HCT116 (cell line): ENCODE data around the gene M6PR. TPM values are rescaled to one million over a fixed set of nuclear protein-coding genes. Genes with fewer than 3 reads are reported as not detected.

Experiments used
- ATAC-seq: fragments of 200-7000 bp; cut with Tn5 transposase; 2 replicates; pipeline ENCODE4 v1.9.1; 2020; ENCODE audit warnings: mild to moderate bottlenecking, moderate library complexity
- BruUV-seq: library from RNA; stranded (reverse); fragments of 400-500 nt; replicated peaks from 2 replicates; lab custom pipeline; 2021; lab: Mats Ljungman, UMichigan
- CTCF ChIA-PET: fragments of 300-600 bp; sonication (Branson Sonifier 250); formaldehyde crosslinking; loops from one replicate; lab custom pipeline; 2021; ENCODE audit warnings: antibody characterized with exemption; lab: Charles Lee
- POLR2A ChIA-PET: fragments of 300-600, 350-600 bp; sonication (Branson Sonifier 250); formaldehyde crosslinking; loops from one replicate; lab custom pipeline; 2021; ENCODE audit warnings: antibody characterized with exemption; lab: Charles Lee
- RAD21 ChIA-PET, 2 experiments: fragments of 300-600 bp; sonication (Branson Sonifier 250); formaldehyde crosslinking; loops; one replicate each; lab custom pipeline; 2023; ENCODE audit warnings: low total read pairs in 2 of 2; ENCODE audit not compliant: uncharacterized antibody in 2 of 2, unreplicated experiment in 2 of 2, low non-redundant PET in 1 of 2; lab: Charles Lee
- DNase-seq: peaks from one replicate; pipeline ENCODE4 v3.0.0-alpha.2; 2010; ENCODE audit warnings: low read depth, low spot score
- H2AFZ ChIP-seq: fragments of 200-600 bp; shearing (Covaris generic), sonication (generic); 2 replicates; pipeline ENCODE4 v1.6.1; 2017; ENCODE audit warnings: low read depth, mixed run types, mixed read lengths, antibody characterized with exemption, low read length; ENCODE audit not compliant: poor library complexity, severe bottlenecking
- H3K27ac ChIP-seq: 2 replicates; pipeline ENCODE4 v1.5.1; 2012; ENCODE audit warnings: low read depth, low read length
- H3K27me3 ChIP-seq: fragments of 200-600 bp; sonication (generic); 2 replicates; pipeline ENCODE4 v1.6.1; 2016; ENCODE audit warnings: mixed run types, low read length, mixed read lengths; ENCODE audit not compliant: insufficient read depth
- H3K36me3 ChIP-seq, 2 experiments: fragments of 200-500 bp in 1 of 2; fragments of 200-600 bp in 1 of 2; sonication (Bioruptor generic) in 1 of 2; sonication (generic) in 1 of 2; 2 replicates each; pipeline versions ENCODE4 v1.5.1 to v1.6.1; 2014 to 2016; ENCODE audit warnings: low read length in 2 of 2, inconsistent platforms in 1 of 2, mixed read lengths in 1 of 2, mixed run types in 1 of 2; ENCODE audit not compliant: insufficient read depth in 2 of 2, control insufficient read depth in 1 of 2
- H3K4me1 ChIP-seq, 2 experiments: fragments of 200-600 bp in 1 of 2; sonication (generic) in 1 of 2; 2 replicates each; pipeline versions ENCODE4 v1.5.1 to v1.6.1; 2012 to 2017; ENCODE audit warnings: low read length in 2 of 2, inconsistent platforms in 1 of 2, mild to moderate bottlenecking in 1 of 2, mixed read lengths in 1 of 2, mixed run types in 1 of 2, moderate library complexity in 1 of 2; ENCODE audit not compliant: insufficient read depth in 2 of 2, control insufficient read depth in 1 of 2
- H3K4me2 ChIP-seq: fragments of 200-600 bp; sonication (generic); 2 replicates; pipeline ENCODE4 v1.6.1; 2017; ENCODE audit warnings: mixed run types, low read length, mixed read lengths
- H3K4me3 ChIP-seq, 2 experiments: fragments of 200-600 bp in 1 of 2; sonication (generic) in 1 of 2; replicated peaks in 1 of 2; 2 replicates each; pipeline ENCODE4 v1.5.1; 2011 to 2016; ENCODE audit warnings: low read length in 2 of 2, control low read depth in 1 of 2, low read depth in 1 of 2, mild to moderate bottlenecking in 1 of 2, mixed read lengths in 1 of 2, mixed run types in 1 of 2
- H3K79me2 ChIP-seq: fragments of 200-600 bp; sonication (generic); 2 replicates; pipeline ENCODE4 v1.6.1; 2017; ENCODE audit warnings: mild to moderate bottlenecking, mixed run types, low read length, moderate library complexity, mixed read lengths; ENCODE audit not compliant: insufficient read depth
- H3K9ac ChIP-seq: fragments of 200-600 bp; sonication (generic); 2 replicates; pipeline ENCODE4 v1.6.1; 2016; ENCODE audit warnings: low read length, mixed read lengths
- H3K9me2 ChIP-seq: fragments of 200-600 bp; sonication (generic), shearing (Covaris generic); 2 replicates; pipeline ENCODE4 v1.6.1; 2017; ENCODE audit warnings: mixed run types, mild to moderate bottlenecking, moderate library complexity; ENCODE audit not compliant: insufficient read depth
- H3K9me3 ChIP-seq, 2 experiments: fragments of 200-500 bp in 1 of 2; fragments of 200-600 bp in 1 of 2; sonication (Bioruptor generic) in 1 of 2; sonication (generic) in 1 of 2; 2 replicates each; pipeline ENCODE4 v1.6.1; 2014 to 2017; ENCODE audit warnings: low read length in 2 of 2, mixed read lengths in 2 of 2, inconsistent platforms in 1 of 2, low read depth in 1 of 2, mild to moderate bottlenecking in 1 of 2, mixed run types in 1 of 2, moderate library complexity in 1 of 2; ENCODE audit not compliant: control insufficient read depth in 1 of 2, insufficient read depth in 1 of 2
- H4K20me1 ChIP-seq: fragments of 200-600 bp; sonication (generic), shearing (Covaris generic); 2 replicates; pipeline ENCODE4 v1.6.1; 2017; ENCODE audit warnings: mixed run types, mild to moderate bottlenecking, moderate library complexity; ENCODE audit not compliant: insufficient read depth
- CBX3 ChIP-seq: IDR thresholded peaks from 2 replicates; pipeline ENCODE4 v1.6.1; 2012; ENCODE audit warnings: low read depth
- EGR1 ChIP-seq: IDR thresholded peaks from 2 replicates; pipeline ENCODE4 v1.6.1; 2012; ENCODE audit warnings: low read depth
- ELF1 ChIP-seq: IDR thresholded peaks from 2 replicates; pipeline ENCODE4 v1.6.1; 2012; ENCODE audit warnings: low read depth, borderline replicate concordance
- EZH2 ChIP-seq: fragments of 200-600 bp; sonication (generic); IDR thresholded peaks from 2 replicates; pipeline ENCODE4 v1.6.1; 2017; ENCODE audit warnings: antibody characterized with exemption, mixed run types
- FOSL1 ChIP-seq: IDR thresholded peaks from 2 replicates; pipeline ENCODE4 v1.6.1; 2012; ENCODE audit warnings: low read depth
- JUND ChIP-seq: IDR thresholded peaks from 2 replicates; pipeline ENCODE4 v1.6.1; 2012
- POLR2A ChIP-seq: IDR thresholded peaks from 2 replicates; pipeline ENCODE4 v1.7.0; 2011; ENCODE audit warnings: borderline replicate concordance; ENCODE audit not compliant: insufficient read depth, insufficient read length; ENCODE audit errors: extremely low read depth
- POLR2AphosphoS5 ChIP-seq: IDR thresholded peaks from 2 replicates; pipeline ENCODE4 v1.6.1; 2011; ENCODE audit warnings: mild to moderate bottlenecking, low read depth, low read length, moderate library complexity
- SIN3A ChIP-seq: IDR thresholded peaks from 2 replicates; pipeline ENCODE4 v1.6.1; 2012; ENCODE audit warnings: low read depth
- SP1 ChIP-seq: IDR thresholded peaks from 2 replicates; pipeline ENCODE4 v1.6.1; 2012; ENCODE audit warnings: low read depth
- ZFX ChIP-seq: fragments of 450-650 bp; IDR thresholded peaks from 2 replicates; pipeline ENCODE4 v1.6.1; 2017
- intact Hi-C: fragments of 100-400 bp; cut with micrococcal nuclease; formaldehyde crosslinking; loops from 2 replicates; pipeline ENCODE4 v1.10.0; 2022
- total RNA-seq: library from RNA; stranded (reverse); gene quantifications from one replicate; pipeline ENCODE4 v1.2.1, GENCODE V29; 2021; ENCODE audit not compliant: unreplicated experiment
- TF ChIP-seq, protein P1 (sequence below): IDR thresholded peaks from 2 replicates; pipeline ENCODE4 v1.6.1; 2011; ENCODE audit warnings: mild to moderate bottlenecking, low read length, moderate library complexity; ENCODE audit not compliant: insufficient replicate concordance; ENCODE audit errors: extremely low read depth
- TF ChIP-seq, protein P2 (sequence below), 3 experiments: fragments of 200-600 bp in 1 of 3; sonication (generic) in 1 of 3; IDR thresholded peaks in 2 of 3; conservative IDR thresholded peaks in 1 of 3; 2 replicates each; pipeline ENCODE4 v1.5.1; 2012 to 2017; ENCODE audit warnings: low read depth in 2 of 3, low read length in 2 of 3, antibody characterized with exemption in 1 of 3, borderline replicate concordance in 1 of 3, control low read depth in 1 of 3, mild to moderate bottlenecking in 1 of 3, mixed read lengths in 1 of 3, mixed run types in 1 of 3, moderate library complexity in 1 of 3; ENCODE audit not compliant: insufficient read depth in 1 of 3
- TF ChIP-seq, protein P3 (sequence below): IDR thresholded peaks from 2 replicates; pipeline ENCODE4 v1.6.1; 2012
- TF ChIP-seq, protein P4 (sequence below): IDR thresholded peaks from 2 replicates; pipeline ENCODE4 v1.6.1; 2012

Gene M6PR
- total RNA-seq, 1 experiment from 2014 or later, result 142 TPM

DNA sequence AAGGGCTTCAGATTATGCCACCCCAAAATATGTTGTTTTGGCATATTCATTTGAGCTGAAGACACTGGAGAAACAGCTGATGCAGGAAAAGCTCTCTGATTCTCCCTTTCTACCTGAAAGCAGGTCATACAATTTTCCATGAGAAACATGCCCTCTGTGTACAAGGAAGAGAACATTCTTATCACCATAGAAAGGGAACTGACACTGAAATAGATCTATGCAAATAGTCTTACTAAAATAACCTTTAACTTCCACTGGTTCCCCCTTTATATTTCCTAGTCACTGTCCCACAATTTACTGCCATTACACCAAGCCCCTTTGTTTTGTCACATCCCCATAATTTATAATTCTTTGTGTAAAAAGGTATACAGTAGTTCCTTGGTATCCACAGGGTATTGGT lies 44.8 kb downstream of the M6PR start:
- Histone ChIP-seq H3K27me3 (no peaks in the 10 kb centered on the region), H3K4me1 (no peaks in the 10 kb centered on the region), H3K4me2 (no peak overlapping the region), H3K79me2 (no peaks in the 10 kb centered on the region), H3K36me3 (no peaks in the 10 kb centered on the region), H3K9me2 (no peaks in the 10 kb centered on the region), H3K4me3 (no peak overlapping the region), H3K27ac (no peak overlapping the region), H4K20me1 (no peaks in the 10 kb centered on the region), H3K9me3 (no peaks in the 10 kb centered on the region), H3K9ac (no peak overlapping the region), H2AFZ (no peak overlapping the region)
- POLR2A ChIA-PET, result no interaction called here
- DNase-seq (no peak), ATAC-seq (no peak)
- TF ChIP-seq ELF1, result no peak
- TF ChIP-seq SIN3A, result no peak
- no peak for TF ChIP-seq POLR2A
- no peak for TF ChIP-seq EGR1
- TF ChIP-seq, protein P1, sequence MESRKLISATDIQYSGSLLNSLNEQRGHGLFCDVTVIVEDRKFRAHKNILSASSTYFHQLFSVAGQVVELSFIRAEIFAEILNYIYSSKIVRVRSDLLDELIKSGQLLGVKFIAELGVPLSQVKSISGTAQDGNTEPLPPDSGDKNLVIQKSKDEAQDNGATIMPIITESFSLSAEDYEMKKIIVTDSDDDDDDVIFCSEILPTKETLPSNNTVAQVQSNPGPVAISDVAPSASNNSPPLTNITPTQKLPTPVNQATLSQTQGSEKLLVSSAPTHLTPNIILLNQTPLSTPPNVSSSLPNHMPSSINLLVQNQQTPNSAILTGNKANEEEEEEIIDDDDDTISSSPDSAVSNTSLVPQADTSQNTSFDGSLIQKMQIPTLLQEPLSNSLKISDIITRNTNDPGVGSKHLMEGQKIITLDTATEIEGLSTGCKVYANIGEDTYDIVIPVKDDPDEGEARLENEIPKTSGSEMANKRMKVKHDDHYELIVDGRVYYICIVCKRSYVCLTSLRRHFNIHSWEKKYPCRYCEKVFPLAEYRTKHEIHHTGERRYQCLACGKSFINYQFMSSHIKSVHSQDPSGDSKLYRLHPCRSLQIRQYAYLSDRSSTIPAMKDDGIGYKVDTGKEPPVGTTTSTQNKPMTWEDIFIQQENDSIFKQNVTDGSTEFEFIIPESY, result no peak
- TF ChIP-seq POLR2AphosphoS5, result no peak
- TF ChIP-seq ZFX, result no peak
- no peak for TF ChIP-seq SP1
- RAD21 ChIA-PET, result no interaction called here
- CTCF ChIA-PET, result no interaction called here
- BruUV-seq, result no TSS peak
- intact Hi-C loops, result no loop called here

DNA sequence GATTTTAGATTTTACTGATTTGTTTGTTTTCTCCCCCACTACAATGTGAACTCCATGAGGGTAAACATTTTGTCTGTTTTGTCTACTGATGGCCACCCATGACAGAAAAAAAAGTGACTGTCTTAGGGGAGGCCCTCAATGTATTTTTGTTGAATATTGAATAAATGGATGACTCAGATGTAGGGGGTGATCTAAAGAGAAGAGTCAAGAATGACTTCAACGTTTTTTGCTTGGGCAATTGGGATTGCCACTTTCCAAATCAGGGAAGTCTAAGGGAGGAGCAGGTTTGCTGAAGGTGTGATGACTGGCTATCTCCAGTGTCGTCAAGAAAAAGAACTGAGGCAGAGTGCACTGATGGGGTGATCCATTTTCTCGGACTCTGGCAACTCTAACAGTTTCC lies 45.8 kb downstream of the M6PR start:
- ChIA-PET POLR2A (no interaction called here), RAD21 (no interaction called here), CTCF (no interaction called here)
- intact Hi-C loops, result no loop called here
- ATAC-seq (no peak), DNase-seq (no peak)
- no peak overlapping the region for H3K9ac ChIP-seq
- BruUV-seq, result no TSS peak
- no peak overlapping the region for H3K4me3 ChIP-seq
- H2AFZ ChIP-seq, result no peak overlapping the region
- H4K20me1 ChIP-seq, result no peaks in the 10 kb centered on the region
- H3K27ac ChIP-seq, result no peak overlapping the region
- no peaks in the 10 kb centered on the region for H3K4me1 ChIP-seq
- H3K36me3 ChIP-seq, result no peaks in the 10 kb centered on the region
- H3K27me3 ChIP-seq, result no peaks in the 10 kb centered on the region
- no peaks in the 10 kb centered on the region for H3K9me2 ChIP-seq
- H3K79me2 ChIP-seq, result no peaks in the 10 kb centered on the region
- H3K4me2 ChIP-seq, result no peak overlapping the region
- H3K9me3 ChIP-seq, result no peaks in the 10 kb centered on the region
- TF ChIP-seq, protein P2, sequence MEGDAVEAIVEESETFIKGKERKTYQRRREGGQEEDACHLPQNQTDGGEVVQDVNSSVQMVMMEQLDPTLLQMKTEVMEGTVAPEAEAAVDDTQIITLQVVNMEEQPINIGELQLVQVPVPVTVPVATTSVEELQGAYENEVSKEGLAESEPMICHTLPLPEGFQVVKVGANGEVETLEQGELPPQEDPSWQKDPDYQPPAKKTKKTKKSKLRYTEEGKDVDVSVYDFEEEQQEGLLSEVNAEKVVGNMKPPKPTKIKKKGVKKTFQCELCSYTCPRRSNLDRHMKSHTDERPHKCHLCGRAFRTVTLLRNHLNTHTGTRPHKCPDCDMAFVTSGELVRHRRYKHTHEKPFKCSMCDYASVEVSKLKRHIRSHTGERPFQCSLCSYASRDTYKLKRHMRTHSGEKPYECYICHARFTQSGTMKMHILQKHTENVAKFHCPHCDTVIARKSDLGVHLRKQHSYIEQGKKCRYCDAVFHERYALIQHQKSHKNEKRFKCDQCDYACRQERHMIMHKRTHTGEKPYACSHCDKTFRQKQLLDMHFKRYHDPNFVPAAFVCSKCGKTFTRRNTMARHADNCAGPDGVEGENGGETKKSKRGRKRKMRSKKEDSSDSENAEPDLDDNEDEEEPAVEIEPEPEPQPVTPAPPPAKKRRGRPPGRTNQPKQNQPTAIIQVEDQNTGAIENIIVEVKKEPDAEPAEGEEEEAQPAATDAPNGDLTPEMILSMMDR (IDR thresholded peaks at IDR 0.05 in 2 of 3, conservative IDR thresholded peaks at IDR 0.05 in 1 of 3; ENCODE audit: borderline replicate concordance in 1 of 3, insufficient read depth in 1 of 3, low read depth in 2 of 3, low read length in 2 of 3), result no peak
- TF ChIP-seq, protein P3, sequence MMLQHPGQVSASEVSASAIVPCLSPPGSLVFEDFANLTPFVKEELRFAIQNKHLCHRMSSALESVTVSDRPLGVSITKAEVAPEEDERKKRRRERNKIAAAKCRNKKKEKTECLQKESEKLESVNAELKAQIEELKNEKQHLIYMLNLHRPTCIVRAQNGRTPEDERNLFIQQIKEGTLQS, result no peak
- TF ChIP-seq JUND (no peak), SP1 (no peak), CBX3 (no peak), FOSL1 (no peak), POLR2A (no peak), ZFX (no peak), EGR1 (no peak), EZH2 (no peak)
- TF ChIP-seq, protein P4, sequence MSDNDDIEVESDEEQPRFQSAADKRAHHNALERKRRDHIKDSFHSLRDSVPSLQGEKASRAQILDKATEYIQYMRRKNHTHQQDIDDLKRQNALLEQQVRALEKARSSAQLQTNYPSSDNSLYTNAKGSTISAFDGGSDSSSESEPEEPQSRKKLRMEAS, result no peak
